HG03039 (cell line): ENCODE results near the gene MTHFD2L.
A peak's percentile ranks its signal among the peaks of the same experiment; 100 is the strongest.

Experiments used
- ATAC-seq: cut with Tn5 transposase; IDR thresholded peaks from one replicate; pipeline ENCODE4 v1.9.1; 2021; ENCODE audit warnings: mild to moderate bottlenecking, moderate library complexity; ENCODE audit not compliant: unreplicated experiment

Gene MTHFD2L

DNA sequence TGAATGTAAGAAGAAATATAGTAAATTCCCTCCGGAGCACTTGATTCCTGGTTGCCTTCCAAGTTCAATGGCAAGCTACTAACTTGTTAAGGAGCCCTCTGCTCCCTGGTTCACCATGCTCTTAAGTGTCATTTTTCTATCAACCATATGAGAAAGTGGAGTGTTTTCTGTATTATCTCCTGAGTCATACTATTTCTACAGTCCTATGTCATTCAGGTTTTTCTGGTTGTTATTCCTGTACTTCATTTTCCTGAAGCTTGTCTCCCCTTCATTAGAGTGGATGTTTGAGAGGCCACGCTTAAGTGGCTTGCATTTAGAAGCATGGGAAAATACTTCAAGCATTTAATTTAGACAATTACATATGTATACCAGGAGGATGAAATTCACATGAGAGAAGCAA lies 135.6 kb downstream of the MTHFD2L start:
- ATAC-seq, result no peak

DNA sequence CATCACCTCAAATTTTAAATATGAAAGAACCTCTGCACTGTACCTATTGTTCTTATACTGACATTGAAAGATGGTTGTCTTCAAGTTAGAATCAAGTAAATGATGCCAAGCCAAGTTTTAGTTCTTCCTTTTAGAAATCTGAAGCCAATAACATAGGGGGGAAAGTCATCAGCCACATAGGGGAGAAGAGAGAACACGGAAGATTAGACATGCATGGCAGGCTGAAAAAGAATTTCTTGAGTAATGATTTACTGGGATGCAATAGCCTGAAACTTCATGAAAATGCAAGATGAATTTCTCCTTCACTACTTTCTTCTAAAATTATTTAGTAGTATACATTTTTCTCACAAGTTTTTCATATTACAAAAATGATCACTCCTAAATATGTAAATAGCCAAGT lies 136.8 kb downstream of the MTHFD2L start:
- ATAC-seq, result no peak

DNA sequence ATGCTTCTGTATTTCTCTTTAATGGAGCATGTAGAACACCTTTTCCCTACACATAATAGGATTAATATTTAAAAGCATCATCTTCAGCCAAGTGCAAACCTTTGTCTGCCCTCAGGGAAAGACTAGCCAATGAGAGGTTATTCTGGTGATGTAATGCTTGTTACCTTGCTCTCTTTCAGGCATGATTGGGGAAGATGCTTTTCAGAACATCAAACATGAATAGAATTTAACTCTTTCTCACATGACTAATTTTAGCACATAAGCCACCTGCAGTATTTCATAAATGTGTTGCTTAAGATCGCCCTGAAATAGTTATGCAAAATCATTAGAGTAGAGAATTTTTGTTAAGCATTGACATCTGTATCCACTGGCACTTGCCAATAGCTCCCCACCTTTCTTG lies 139.6 kb downstream of the MTHFD2L start:
- ATAC-seq, result no peak

DNA sequence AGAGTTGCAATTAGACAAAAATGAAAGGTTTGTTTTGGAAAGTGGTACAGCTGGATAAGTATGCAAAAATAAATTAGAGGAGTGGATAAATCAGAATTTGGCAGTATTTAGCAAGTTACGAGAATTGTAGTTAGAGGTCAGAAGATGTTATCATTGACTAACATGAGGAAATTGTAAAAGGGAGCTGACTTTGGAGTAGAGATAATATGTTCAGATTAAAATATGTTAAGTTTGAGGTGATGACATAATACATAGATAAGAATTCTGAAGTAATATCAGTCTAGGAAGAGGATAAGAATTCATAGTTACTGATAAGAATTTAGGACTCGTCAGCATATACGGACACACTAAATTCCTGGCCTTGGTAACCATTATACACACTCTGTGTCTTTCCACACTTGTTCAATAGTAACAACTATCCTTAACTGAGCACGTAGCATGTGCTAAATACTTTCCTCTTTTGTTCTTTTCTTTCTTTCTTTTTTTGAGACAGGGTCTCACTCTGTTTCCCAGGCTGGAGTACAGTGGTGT lies 146.2 kb downstream of the MTHFD2L start:
- no peak for ATAC-seq

DNA sequence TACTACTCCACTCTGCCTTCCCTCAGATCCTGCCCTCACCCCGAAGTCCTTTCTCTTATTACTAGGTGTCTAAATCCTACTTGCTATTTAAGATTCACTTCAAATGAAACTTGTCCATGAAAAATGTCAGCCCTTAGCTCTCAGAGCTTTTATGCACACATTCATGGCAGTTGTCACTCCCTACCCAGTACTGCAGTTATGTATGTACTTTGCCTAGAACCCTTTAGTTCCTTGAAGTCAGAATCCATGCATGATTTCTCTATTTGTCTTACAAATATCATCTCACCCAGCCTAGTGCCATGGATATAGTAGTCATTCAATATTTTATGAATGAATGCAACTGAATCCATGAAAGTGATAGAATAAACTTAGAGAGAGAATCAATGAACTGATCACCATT lies 147.1 kb downstream of the MTHFD2L start:
- no peak for ATAC-seq

DNA sequence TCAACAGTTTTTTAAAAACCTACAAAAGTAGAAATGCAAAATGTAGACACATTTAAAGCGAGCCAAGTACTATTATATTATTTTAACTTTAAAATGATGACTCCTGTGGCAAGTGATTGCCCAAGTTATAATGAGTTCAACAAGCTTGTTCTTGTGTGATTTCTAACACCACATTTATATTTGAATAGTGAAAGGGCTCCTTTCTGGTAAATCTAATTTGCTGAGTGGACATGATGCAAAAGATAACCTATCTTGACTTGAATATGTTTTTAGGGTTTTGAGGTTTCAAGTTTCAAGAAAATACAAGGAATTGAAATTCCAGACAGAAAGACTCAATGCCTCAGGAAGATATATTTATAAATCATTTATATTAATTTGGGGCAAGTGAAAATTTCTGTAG lies 149.3 kb downstream of the MTHFD2L start:
- ATAC-seq, result no peak

DNA sequence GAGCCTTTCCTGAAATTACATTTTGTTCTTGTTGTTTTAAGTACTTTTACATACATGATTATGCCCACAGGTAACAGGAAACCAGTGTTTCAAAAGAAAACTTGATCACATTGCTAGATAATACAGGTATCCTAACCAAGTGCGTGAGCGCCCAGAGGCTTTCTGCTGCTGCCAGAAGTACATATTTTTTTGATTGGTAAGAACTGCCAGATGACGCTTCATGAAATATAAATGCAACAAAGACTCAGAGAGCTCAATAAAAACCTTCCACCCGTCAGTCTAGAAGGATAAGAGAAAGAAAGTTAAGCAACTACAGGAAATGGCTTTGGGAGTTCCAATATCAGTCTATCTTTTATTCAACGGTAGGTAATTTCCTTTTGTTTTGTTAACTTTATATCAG lies 150.3 kb downstream of the MTHFD2L start, which contains the start of gene EPGN:
Gene EPGN (plus strand): TSS at position 256 of the 400 bp plus-strand sequence. CDS start 64 bp downstream, at position 320.
- ATAC-seq, result no peak

DNA sequence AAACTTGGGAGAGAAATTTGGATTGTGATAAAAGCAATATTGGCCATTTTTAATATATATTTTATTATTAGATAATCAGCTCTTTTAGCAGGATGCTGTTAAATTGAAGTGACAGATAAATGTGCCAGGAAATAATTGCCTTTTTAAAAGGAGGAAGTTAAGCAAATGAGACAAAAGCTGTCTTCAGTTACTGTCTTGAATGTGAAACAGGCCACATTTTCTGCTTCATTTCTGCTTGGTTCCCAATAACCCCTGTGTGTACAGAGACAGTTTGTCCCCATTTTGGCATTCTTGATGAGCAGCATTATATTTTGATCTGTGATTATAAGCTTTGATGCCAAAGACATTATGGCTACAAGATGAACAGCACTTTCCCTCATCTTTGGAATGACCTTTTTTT lies 151.3 kb downstream of the MTHFD2L start:
- no peak for ATAC-seq

DNA sequence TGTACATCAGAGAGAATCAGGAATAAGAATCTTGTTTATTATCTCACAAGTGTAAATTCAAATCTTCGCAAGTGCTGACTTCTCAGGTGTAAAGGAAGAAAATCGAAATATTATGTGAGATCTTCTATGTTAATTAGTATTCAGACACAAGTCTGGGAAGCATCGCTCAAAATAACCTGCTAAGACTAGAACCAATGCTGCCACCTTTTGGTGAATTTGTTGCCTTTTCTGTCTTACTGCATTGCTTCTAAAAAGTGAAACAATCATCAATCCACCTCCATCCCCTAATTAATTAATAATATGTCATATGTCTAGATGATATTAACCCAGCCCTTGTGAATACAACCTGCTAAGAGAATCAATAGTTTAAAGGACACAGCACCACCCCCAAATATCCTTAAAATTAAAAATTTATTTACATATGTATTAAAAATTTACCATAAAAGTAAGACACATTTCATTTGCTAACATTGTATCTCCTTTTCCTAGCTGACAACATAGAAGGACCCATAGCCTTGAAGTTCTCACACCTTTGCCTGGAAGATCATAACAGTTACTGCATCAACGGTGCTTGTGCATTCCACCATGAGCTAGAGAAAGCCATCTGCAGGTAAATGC lies 153.9 kb downstream of the MTHFD2L start:
- ATAC-seq, result peak; percentile 62

DNA sequence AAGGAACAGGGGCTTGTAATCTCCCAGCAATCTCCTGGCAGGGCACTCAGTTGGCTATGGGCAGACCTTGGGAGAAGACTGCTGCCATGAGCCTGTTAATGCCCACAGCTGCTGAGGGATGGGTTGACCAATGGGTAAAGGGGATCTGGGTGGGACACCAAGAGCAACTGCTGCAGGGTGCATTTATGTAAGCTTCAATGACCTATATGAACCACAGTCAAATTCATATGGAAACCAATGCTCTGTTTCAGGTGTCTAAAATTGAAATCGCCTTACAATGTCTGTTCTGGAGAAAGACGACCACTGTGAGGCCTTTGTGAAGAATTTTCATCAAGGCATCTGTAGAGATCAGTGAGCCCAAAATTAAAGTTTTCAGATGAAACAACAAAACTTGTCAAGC lies 156.4 kb downstream of the MTHFD2L start:
- ATAC-seq, result no peak

DNA sequence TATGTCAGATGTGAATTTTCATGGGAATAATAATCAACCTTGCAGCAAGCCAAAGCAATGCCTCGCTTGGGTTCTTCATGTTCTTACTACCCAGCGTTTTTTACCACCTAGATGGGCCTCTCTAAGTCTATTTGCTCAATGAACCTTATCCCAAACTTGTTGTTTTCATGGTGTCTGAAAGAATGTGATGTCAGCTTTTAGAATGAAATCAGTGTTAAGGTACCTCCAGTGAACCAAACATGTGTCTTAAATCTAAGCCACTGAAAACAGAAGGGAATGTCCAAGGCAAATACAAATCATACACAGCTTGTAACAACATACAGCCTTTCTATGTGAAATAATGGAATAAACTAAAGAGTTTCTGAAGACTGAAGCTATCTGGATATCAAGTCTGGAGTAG lies 157.0 kb downstream of the MTHFD2L start:
- no peak for ATAC-seq

DNA sequence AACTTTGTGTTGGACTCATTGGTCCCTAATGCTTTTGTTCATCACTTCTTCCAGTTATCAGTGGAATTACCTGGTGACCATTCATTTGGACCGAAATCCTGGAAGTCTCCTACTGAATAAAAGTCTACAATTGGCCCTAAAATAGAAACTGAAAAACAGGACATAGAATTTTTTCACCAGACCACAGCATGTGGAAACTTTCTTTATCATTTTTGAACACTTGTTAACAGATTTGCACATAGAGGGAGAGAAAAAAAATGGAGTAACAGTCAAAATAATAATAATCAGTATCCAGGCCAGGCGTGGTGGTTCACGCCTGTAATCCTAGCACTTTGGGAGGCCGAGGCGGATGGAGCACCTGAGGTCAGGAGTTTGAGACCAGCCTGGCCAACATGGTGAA lies 157.5 kb downstream of the MTHFD2L start:
- ATAC-seq, result no peak

DNA sequence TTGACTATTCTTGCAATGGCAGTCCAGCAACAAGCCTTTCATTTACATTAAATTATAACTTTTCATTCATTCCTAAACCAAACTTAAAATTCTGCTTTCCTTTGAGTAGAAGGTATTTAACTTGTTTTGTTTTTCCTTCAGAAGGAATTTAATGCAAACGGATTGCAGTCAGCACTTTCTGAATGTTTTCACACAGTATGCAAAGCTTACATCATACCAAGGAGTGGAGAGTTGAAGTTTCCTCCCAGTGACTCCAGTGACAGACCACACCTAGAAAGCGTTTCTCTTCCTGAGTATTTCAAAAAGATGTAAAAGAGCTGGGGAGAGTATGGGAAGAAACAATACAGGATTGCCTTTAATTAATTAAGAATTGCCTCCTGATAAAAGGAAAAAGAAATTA lies 158.5 kb downstream of the MTHFD2L start:
- no peak for ATAC-seq

DNA sequence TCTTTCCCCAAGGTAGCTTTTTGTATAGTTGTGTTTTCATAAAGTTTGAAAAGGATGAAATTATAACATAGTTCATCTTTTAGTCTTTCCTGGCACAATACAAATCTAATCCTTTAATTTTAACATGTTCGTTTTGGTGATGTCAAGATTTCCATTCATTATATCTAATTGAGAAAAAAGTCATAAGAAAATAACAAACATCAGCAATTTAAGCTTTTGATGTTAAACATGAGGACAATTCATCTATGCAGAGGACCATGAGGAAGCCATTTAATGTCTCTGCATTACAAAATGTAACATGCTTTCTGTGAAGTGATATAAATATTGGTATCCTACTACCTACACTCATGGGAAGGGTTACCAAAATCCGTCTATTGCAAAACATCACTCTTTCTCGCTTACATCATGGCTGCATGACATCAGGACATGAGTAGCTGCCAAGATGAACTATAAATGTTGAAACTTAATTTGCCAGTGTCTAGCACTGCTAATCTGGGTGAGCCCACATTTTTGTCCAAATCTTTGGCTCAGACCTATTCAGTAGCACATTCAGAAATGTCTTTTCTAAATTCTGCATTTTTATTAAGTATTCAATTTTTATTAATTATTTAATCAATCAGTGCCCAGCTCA lies 159.8 kb downstream of the MTHFD2L start:
- no peak for ATAC-seq

DNA sequence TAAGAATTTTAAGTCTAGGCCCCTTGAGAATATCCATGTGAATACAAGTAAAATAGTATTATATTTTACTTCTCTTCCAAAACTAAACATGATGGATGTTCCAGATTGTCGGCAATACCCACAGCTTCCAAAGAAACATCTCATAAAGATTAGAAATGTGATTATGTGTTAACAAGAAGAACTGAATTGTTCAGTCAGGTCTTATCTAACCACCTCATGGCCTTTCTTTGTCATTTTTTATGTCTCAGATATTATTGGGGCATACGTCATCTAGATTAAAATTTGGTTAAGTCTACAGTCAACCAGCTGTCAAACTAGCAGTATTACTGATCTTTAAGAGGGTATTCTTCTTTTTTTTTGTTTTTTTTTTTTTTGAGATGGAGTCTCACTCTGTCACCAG lies 160.4 kb downstream of the MTHFD2L start:
- no peak for ATAC-seq

DNA sequence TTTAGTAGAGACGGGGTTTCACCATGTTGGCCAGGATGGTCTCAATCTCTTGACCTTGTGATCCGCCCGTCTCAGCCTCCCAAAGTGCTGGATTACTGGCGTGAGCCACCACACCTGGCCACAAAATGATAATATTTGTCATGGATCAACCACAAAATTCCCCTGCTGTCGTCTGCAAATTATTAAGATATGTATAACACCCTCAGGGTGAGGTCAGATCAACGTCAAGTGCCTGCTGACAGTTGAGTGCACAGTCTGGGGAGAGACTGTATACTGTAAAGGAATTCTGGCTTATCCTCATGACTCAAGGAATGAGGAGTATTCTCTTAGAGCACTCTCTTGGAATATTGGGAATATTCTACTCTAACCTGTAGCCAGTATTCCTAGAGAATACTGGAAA lies 161.6 kb downstream of the MTHFD2L start:
- ATAC-seq, result no peak

DNA sequence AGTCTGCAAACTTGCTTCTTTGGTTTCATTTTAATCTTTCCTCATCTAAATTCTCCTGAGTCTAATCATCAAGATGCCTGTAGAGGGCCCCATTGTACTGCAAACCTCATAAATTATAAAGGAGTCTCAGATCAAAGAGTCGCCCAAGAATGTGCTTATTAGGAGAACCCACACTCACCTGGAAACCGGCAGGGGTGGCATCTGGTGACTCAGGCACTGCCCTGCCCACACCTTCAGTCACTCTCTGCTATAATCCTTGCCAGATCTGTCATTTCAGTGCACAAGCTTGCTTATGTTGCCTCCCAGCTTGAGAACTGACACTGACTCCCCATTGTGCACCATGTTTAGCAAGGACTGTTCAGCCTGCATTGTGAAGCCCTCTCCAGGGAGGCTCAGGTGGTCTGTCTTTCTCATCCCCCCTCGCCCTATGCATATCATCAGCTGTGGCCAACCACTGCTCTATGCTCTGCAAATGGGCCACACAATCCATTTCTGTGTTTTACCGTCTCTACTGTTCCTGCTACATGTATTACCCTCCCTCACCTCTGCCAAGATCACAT lies 162.7 kb downstream of the MTHFD2L start:
- ATAC-seq, result no peak

DNA sequence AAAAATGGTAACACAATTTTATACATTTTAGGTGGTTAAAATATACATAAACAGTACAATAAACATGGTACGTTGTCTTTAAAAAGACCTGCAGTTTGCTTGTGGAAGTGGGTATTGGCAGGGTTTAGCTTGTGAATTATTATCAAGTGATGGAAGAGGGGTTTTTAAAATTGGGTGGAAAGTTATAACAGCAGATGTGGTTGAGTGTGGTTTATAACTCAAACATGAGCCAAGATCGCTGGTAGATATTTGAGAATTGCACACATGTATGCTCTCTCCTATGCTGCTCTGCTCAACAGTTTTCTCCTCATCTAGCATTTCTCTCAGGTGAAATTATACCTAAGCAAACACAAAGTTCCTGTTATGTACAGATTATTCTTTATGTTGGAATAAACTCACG lies 164.4 kb downstream of the MTHFD2L start:
- ATAC-seq, result no peak

DNA sequence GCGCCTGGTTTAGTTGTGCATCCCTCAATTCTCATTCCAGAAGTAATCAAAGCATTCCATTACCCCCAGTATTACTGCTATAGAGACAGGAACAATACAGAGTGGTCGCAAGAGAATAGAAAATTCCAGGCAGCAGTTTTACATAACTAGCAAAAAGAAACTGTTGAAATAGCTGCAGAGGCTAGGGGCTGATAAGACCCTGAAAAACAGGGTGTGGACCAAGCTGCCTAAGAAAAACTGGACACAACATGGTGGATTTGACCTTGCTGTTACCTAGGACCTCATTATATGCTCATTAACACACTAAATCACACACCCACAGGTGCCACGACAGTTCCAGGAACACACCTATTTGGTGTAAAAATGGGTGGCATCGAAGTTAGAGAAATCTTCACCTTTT lies 165.7 kb downstream of the MTHFD2L start:
- ATAC-seq, result no peak

DNA sequence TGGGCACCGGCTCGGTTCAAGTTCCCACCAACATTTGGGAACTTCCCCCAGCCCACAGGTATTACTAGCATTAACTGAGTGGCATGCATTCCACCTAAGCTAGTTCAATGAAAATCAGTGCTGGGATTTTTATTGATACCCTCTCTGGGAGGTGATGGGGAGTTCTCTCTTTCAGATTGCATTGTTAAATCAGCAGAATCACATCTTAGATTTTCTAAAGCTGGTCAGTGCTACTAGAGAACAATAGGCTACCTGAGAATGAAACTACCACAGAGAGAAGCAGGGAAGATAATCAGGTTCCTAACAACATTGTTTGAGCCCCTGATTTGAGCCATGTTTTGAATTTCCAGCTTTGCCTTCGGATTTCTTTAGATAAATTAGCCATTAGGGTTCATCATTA lies 166.3 kb downstream of the MTHFD2L start:
- ATAC-seq, result no peak

DNA sequence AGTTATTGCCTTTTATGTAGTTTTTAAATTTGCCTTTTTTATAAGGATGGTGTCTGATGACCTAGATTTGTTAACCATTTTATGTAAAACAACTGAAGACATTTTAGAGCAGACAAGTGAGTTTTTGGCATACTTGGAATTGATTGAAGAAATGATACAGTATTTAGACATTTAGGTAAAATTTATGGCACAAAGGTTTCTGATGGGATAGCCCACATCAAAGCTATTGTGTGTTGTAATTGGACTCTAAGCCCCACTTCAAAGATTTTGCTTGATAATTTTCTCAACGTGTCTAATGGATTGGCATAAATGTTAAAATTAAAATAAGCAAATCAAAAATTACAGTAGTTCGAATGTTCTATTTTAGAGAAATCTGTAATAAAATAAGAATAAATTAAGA lies 168.0 kb downstream of the MTHFD2L start:
- no peak for ATAC-seq

DNA sequence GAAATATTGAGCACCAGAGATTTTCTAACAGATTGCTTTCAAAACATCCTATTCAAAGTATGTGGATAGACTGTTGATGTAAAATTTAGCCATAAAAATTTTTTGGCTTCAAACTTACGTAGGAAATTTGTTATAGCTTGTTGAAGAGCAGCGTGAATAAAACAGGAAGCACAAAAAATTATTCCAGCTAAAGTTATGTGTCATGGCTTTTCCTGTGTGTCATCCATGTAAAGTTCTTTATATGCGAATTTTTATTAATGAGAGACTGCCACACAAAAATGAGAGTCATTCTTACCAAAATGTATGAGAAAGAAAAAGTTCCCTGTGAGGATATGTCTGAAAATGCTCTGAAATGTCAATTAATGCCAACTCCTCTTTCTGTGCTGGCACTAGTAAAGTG lies 169.8 kb downstream of the MTHFD2L start:
- no peak for ATAC-seq
